ENCODE measurements around the gene PCDH15.

GRCh38 chr10:54266395-54266794, 534.6 kb downstream of the PCDH15 start:
- TF ChIP-seq CTCF (IDR thresholded peaks at IDR 0.05; ENCODE audit: insufficient read depth, low read depth, low read length) (no peak), EZH2 (IDR thresholded peaks at IDR 0.05; ENCODE audit: insufficient read depth, low read length) (no peak)
